Keratinocyte (primary cell): ENCODE measurements around the gene TIGD6. TPM values are rescaled to one million over a fixed set of nuclear protein-coding genes. Genes with fewer than 3 reads are reported as not detected.

Experiments used
- DNase-seq: peaks from one replicate; pipeline ENCODE4 v3.0.0-alpha.2; 2011; ENCODE audit warnings: low read depth, missing footprints, low spot score
- FAIRE-seq: peaks from 2 replicates; lab custom pipeline; 2011; peaks lifted over from hg19 to GRCh38; lab: Jason Lieb, UNC
- H2AFZ ChIP-seq: 2 replicates; pipeline ENCODE4 v1.6.0; 2012; ENCODE audit warnings: low read length, control low read depth, inconsistent platforms; ENCODE audit not compliant: control insufficient read depth
- H3K27ac ChIP-seq: 2 replicates; pipeline ENCODE4 v1.5.1; 2011; ENCODE audit warnings: low read length; ENCODE audit not compliant: control insufficient read depth, insufficient read depth
- H3K27me3 ChIP-seq: 3 replicates; pipeline ENCODE4 v1.6.0; 2011; ENCODE audit warnings: low read length; ENCODE audit not compliant: control insufficient read depth, insufficient read depth; ENCODE audit errors: extremely low read depth
- H3K36me3 ChIP-seq, 2 experiments: 2 replicates in 1 of 2; 3 replicates in 1 of 2; pipeline ENCODE4 v1.5.1; 2011; ENCODE audit warnings: low read length in 2 of 2, mild to moderate bottlenecking in 1 of 2; ENCODE audit not compliant: control insufficient read depth in 2 of 2, insufficient read depth in 2 of 2; ENCODE audit errors: extremely low read depth in 1 of 2
- H3K4me1 ChIP-seq: 3 replicates; pipeline ENCODE4 v1.5.1; 2011; ENCODE audit warnings: low read length; ENCODE audit not compliant: control insufficient read depth, insufficient read depth; ENCODE audit errors: extremely low read depth
- H3K4me2 ChIP-seq: 3 replicates; pipeline ENCODE4 v1.6.0; 2011; ENCODE audit warnings: low read depth, low read length; ENCODE audit not compliant: control insufficient read depth, insufficient read depth; ENCODE audit errors: extremely low read depth
- H3K4me3 ChIP-seq, 3 experiments: fragments of 200-600 bp in 1 of 3; sonication (generic) in 1 of 3; 2 replicates in 2 of 3; 3 replicates in 1 of 3; pipeline ENCODE4 v1.5.1; 2011 to 2016; ENCODE audit warnings: low read length in 3 of 3, mild to moderate bottlenecking in 3 of 3, control low read depth in 2 of 3, inconsistent platforms in 1 of 3, low read depth in 1 of 3, mixed read lengths in 1 of 3, mixed run types in 1 of 3, moderate library complexity in 1 of 3; ENCODE audit not compliant: control insufficient read depth in 2 of 3, insufficient read depth in 2 of 3; ENCODE audit errors: extremely low read depth in 1 of 3
- H3K79me2 ChIP-seq: 2 replicates; pipeline ENCODE4 v1.6.0; 2012; ENCODE audit warnings: low read length; ENCODE audit not compliant: control insufficient read depth, insufficient read depth
- H3K9ac ChIP-seq: 3 replicates; pipeline ENCODE4 v1.6.0; 2011; ENCODE audit warnings: low read length; ENCODE audit not compliant: control insufficient read depth, insufficient read depth; ENCODE audit errors: extremely low read depth
- H3K9me1 ChIP-seq: 3 replicates; pipeline ENCODE4 v1.6.0; 2011; ENCODE audit warnings: low read length; ENCODE audit not compliant: control insufficient read depth, insufficient read depth; ENCODE audit errors: extremely low read depth
- H3K9me3 ChIP-seq: 2 replicates; pipeline ENCODE4 v1.5.1; 2012; ENCODE audit warnings: low read depth, low read length; ENCODE audit not compliant: control insufficient read depth
- H4K20me1 ChIP-seq: 3 replicates; pipeline ENCODE4 v1.6.0; 2011; ENCODE audit warnings: low read length; ENCODE audit not compliant: control insufficient read depth, insufficient read depth; ENCODE audit errors: extremely low read depth
- CTCF ChIP-seq, 3 experiments: IDR thresholded peaks in 1 of 3; conservative IDR thresholded peaks in 1 of 3; optimal IDR thresholded peaks in 1 of 3; 2 replicates in 2 of 3; 3 replicates in 1 of 3; pipeline versions ENCODE3 to v1.5.1; 2011; ENCODE audit warnings: low read length in 3 of 3, mild to moderate bottlenecking in 3 of 3, moderate library complexity in 2 of 3, control low read depth in 1 of 3, inconsistent platforms in 1 of 3; ENCODE audit not compliant: insufficient read depth in 2 of 3; ENCODE audit errors: extremely low read depth in 1 of 3
- EZH2 ChIP-seq: IDR thresholded peaks from one replicate; pipeline ENCODE4 v1.6.1; 2012; ENCODE audit warnings: inconsistent platforms, mild to moderate bottlenecking, low read length, moderate library complexity
- dilution Hi-C: fragments of 300-500 bp; cut with MboI; formaldehyde crosslinking; loops from one replicate; pipeline ENCODE4 v1.7.0; 2020; ENCODE audit warnings: low sequenced_read_pairs; ENCODE audit not compliant: extremely low pct_ligation_motif_present
- polyA plus RNA-seq, 5 experiments: library from polyadenylated mRNA; depleted of rRNA in 3 of 5; stranded (reverse) in 3 of 5; stranded (forward) in 1 of 5; unstranded in 1 of 5; fragments of >200 nt; gene quantifications; 1 replicate in 1 of 5; 2 replicates in 3 of 5; 3 replicates in 1 of 5; pipeline versions ENCODE4 v1.2.1 to v1.2.3, GENCODE V29; 2011 to 2012; ENCODE audit warnings: missing spikeins in 2 of 5, low read depth in 1 of 5, low replicate concordance in 1 of 5

TIGD6 gene
- polyA plus RNA-seq, 1 donor (not counting 4 experiments of a cell fraction or from before 2014, with no cell fraction given) = 4.1 TPM

GRCh38 chr5:149961186-149961685, 39.2 kb downstream of the TIGD6 start:
- Histone ChIP-seq H3K9me1 (no peaks in the 10 kb centered on the region), H2AFZ (peak overlapping the region; percentile 84), H3K79me2 (peaks cover 2% of the 10 kb centered on the region), H3K9ac (peak overlapping the region; percentile 74), H3K4me3 (peak overlapping the region; percentile 70 to 81 (median 79)), H3K27ac (peak overlapping the region; percentile 55), H3K9me3 (no peaks in the 10 kb centered on the region), H3K4me2 (peak overlapping the region; percentile 70), H3K4me1 (peaks cover 16% of the 10 kb centered on the region), H3K36me3 (no peaks in the 10 kb centered on the region), H4K20me1 (no peaks in the 10 kb centered on the region), H3K27me3 (no peaks in the 10 kb centered on the region)
- DNase-seq (no peak), FAIRE-seq (no peak)
- dilution Hi-C loops = loop anchor here (25.0 kb wide), 1 partner anchor 99 kb away; no protein-coding TSS in a partner anchor
- TF ChIP-seq CTCF (optimal IDR thresholded peaks at IDR 0.05 in 1 of 3, IDR thresholded peaks at IDR 0.05 in 1 of 3, conservative IDR thresholded peaks at IDR 0.05 in 1 of 3; ENCODE audit: extremely low read depth in 1 of 3, insufficient read depth in 2 of 3, low read length in 3 of 3) (no peak), EZH2 (no peak)

GRCh38 chr5:149960272-149961185, 39.9 kb downstream of the TIGD6 start, which contains the start of gene SLC26A2:
Gene SLC26A2 (plus strand): TSS chr5:149960758. CDS start chr5:149977653, 16,895 bp downstream.
- Histone ChIP-seq H2AFZ (peak within 1 kb of the TSS; percentile 84), H3K9ac (peak within 1 kb of the TSS; percentile 74), H3K4me1 (peaks cover 16% of the 10 kb centered on the region), H4K20me1 (no peaks in the 10 kb centered on the region), H3K4me2 (peak within 1 kb of the TSS; percentile 70), H3K36me3 (no peaks in the 10 kb centered on the region), H3K27ac (peak within 1 kb of the TSS; percentile 77), H3K4me3 (peak within 1 kb of the TSS; percentile 70 to 81 (median 79)), H3K9me1 (no peaks in the 10 kb centered on the region), H3K79me2 (peaks cover 2% of the 10 kb centered on the region), H3K27me3 (no peaks in the 10 kb centered on the region), H3K9me3 (no peaks in the 10 kb centered on the region)
- DNase-seq (peak; percentile 75), FAIRE-seq (peak; percentile 41)
- dilution Hi-C loops = loop anchor here (25.0 kb wide), 1 partner anchor 98 kb away; no protein-coding TSS in a partner anchor
- no peak for TF ChIP-seq EZH2
- TF ChIP-seq CTCF (optimal IDR thresholded peaks at IDR 0.05 in 1 of 3, IDR thresholded peaks at IDR 0.05 in 1 of 3, conservative IDR thresholded peaks at IDR 0.05 in 1 of 3; ENCODE audit: extremely low read depth in 1 of 3, insufficient read depth in 2 of 3, low read length in 3 of 3) = no peak
